GM21825 (cell line): ENCODE measurements around the gene EMID1.

Source experiments
- ATAC-seq: cut with Tn5 transposase; IDR thresholded peaks from one replicate; pipeline ENCODE4 v1.9.1; 2021; ENCODE audit warnings: mild to moderate bottlenecking, moderate library complexity; ENCODE audit not compliant: unreplicated experiment

Gene EMID1

DNA sequence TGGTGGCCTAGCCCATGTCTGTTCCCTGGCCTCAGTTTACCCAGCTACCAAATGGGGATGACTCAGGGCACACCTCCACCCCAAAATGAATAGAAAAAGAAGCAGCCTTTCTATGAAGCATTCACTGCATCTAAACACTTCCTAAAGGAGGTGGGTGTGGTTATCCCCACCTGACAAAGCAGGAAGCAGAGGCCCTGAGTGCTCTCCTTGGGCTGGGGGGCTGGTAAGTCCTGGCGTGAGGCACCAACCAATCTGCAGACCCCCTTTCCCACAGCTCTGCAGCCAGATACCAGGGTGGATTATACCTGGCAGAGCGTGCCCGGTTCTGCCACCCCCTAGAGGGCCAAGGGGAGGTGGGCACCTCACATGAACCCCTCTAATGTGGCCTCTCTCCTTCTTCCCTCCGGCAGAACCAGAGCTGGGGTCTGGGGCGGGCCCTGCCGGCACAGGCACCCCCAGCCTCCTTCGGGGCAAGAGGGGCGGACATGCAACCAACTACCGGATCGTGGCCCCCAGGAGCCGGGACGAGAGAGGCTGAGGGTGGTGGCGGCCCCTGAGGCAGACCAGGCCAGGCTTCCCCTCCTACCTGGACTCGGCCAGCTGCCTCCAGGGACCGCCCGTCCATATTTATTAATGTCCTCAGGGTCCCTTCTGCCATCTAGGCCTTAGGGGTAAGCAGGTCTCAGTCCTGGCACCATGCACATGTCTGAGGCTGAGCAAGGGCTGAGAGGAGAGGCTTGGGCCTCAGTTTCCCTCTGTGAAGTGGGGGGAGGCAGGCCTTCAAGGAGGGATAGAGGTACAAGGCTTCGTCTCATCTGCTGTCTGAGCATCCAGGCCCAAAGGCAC lies 52.9 kb downstream of the EMID1 start:
- ATAC-seq = no peak

DNA sequence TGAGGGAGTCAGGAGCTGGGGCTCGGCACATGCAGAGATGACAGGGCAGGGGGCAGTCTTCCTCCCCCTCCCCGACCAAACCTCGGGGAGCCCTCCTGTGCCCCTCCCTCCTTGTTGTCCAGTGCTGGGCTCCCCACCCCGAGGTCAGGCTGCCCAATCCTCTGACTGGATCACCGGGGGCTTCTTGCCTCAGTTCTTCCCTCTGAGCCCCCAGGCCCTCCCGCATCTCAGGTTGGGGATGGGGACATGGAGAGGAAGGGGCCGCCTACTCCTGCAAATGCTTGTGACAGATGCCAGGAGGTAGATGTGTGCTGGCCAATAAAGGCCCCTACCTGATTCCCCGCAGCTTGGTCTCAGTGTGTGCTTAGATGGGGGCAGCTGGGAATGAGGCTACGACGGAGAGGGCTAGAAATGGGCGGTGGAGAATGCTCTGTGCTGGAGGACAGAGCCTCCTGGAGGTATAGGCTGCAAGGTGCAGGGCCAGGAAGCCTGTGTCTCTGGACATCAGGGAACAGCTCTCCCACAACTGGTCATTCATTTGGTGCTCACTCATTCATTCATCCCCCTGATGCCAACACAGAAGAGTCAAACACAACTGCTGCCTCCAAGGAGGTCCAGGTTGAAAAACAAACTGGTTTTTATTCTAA lies 53.7 kb downstream of the EMID1 start:
- no peak for ATAC-seq

DNA sequence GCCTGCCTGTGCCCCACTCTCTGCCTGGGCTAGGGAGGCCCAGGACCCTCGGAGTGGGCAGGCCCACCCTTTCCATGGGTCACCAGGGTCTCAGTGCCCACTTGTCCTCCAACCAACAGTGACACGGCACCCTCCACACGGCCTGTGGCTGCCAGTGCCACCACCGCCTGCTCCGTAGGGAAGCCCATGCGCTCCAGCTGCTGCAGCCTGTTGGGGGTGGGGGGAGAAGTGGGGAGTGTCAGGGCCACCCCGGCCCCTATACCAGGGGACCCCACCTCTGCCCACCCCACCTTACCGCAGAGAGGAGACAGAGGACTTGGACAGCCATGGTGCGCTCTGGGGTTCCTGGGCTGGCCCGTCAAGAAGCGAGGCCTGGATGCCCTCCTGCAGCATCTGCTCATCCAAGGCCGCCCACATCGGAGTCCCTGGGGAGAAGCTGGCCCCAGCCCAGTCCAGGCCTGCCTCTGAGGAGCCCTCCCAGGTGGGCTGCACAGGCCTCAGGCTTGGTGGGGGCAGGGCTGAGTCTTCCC lies 54.4 kb downstream of the EMID1 start:
- no peak for ATAC-seq

DNA sequence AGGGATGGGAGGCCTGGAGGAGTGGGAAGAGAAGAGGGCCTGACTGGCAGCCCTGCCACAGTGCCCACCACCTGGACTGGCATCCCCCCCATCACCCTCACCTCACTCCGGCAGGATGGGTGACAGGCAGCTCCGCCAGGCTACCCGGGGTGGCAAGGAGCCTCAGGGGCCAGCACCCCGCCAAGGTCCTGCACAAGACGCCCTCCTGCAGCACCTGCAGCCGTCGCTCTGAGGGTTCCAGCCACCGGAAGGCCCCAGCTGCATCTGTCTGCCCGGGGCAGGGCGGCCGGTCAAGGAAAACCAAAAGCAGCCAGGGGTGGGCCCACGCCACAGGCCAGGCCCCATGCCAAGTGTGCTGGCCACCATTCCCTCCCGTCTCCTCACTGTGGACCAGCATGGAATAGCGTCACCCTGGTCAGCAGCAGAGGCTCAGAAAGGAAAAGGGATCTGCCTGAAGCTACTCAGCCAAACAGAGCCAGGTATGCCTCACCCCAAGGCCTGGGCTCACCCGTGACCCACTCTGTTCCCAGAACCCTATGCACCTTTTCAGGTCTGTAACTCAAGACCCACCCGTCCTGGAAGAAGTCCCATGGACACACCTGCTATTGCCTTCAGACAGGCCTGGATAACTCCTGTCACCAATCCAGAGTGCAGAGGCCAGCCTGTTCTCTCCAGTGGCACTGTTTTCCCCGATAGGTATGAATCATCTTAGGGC lies 55.1 kb downstream of the EMID1 start:
- ATAC-seq = no peak

DNA sequence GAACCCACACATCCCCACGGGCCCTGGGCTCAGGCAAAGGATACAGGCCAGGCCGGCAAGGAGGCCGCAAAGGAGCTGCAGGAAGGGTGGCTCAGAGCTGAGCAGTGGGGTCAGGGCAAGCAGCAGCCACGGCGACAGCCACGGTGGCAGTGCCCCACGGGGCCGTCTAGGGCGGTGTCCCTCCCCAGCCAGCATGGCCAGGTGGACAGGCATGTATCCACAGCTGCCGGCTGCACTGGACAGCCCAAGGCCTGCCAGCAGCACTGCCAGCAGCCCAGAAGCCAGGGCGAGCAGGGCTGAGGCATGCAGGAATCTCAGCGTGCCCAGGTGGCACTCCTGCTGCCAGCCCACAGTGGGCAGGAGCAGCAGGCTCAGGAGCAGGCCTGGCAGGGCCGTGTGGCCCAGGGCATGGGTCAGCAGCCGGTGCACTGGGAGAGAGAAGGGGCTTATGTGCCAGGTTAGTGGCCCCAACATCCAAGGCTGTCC lies 58.1 kb downstream of the EMID1 start:
- no peak for ATAC-seq

DNA sequence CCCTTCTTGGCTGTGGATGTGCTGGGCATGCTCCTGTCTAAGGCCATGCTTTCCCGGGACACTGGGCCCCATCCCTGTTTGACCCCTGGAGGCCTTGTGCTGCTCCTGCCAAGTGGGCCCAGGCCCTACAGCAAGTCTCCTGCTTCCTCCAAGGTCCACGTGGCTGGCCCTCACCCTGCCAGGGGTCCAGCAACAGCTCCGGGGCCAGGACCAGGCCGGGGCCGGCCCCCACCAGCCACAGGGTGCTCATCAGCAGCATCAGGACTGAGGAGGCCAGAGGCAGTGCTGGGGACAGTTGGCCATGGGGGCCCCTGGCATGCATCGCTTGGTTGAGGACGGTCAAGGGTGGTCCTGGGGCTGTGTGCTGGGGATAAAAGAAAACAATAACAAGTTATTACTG lies 59.6 kb downstream of the EMID1 start:
- no peak for ATAC-seq

DNA sequence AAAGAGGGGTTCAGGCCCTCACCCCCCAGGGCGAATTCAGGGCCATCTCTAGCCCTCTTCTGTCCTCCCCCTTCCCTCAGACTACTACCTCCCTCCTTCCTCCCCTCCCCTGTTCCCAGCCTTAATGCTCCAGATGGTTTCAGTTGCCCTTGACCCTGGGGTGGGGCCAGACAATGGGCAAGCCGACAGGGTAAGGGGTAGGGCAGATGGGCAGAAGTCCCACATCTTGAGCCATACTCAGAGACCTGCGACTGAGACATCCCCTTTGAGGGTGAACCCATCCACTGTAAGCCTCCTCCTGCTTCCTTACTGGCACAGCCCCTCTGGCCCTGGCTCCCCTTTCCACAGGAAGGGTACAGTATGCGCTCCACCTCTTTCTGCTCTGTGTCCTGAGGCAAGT lies 60.2 kb downstream of the EMID1 start:
- no peak for ATAC-seq

DNA sequence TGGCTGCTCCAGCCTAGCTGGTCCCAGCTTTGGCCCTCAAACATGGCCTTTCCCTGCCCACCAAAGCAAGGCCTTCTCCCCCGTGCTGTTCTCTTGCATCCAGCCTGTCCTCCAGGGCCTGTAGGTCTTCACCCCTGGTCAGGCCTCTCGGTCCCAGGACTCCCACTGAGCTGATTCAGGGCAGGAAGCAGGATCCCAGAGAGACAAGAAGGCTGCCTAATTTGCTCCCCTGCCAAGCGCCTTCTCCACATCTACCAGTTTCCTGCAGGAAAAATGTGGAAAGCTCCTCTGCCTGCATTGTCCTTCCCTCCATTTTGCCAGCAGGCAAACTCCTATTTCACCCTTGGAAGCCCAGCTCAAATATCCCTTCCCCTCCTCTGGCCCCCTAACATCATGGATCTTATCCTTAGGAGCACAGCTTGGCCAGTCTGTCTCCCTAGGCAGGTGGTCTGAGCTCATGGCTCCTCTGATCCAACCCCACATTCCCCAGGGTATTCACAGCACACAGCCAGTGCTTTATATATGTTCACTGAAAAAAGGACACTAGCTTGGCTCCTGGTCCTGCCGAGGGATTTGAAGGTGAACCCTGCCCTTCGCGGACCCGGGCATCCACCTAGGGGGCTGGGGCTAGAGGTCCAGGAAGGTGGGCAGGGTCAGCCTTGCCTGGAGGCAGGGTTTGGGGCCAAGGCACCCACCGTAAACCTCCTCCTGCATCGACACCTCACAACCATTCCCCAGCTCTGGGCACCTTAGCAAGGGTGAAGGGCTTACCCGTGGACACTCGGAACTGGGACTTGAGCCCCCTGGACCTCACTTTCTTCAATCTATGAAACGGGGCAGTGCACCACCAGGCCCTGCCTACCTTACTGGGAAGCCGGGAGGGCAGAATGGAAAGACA lies 61.1 kb downstream of the EMID1 start:
- no peak for ATAC-seq

DNA sequence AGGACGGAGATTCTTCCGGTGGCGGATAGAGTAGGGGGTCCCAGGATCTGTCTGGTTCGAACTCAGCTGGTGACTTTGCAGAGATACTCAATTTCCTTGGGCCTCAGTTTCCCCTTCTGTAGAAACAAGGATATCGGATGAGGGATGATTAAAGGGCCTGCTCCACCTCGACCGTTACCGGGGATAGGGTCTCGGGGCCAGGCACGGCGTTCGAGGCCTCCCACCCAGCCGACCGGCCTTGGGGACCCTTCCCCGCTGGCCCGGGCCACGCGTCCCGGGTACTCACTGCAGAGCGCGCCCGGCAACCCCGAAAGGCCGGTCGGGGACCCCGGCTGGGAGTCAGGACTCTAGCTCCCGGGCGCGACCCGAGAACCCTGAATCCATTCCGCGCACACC lies 61.8 kb downstream of the EMID1 start:
- ATAC-seq = no peak

DNA sequence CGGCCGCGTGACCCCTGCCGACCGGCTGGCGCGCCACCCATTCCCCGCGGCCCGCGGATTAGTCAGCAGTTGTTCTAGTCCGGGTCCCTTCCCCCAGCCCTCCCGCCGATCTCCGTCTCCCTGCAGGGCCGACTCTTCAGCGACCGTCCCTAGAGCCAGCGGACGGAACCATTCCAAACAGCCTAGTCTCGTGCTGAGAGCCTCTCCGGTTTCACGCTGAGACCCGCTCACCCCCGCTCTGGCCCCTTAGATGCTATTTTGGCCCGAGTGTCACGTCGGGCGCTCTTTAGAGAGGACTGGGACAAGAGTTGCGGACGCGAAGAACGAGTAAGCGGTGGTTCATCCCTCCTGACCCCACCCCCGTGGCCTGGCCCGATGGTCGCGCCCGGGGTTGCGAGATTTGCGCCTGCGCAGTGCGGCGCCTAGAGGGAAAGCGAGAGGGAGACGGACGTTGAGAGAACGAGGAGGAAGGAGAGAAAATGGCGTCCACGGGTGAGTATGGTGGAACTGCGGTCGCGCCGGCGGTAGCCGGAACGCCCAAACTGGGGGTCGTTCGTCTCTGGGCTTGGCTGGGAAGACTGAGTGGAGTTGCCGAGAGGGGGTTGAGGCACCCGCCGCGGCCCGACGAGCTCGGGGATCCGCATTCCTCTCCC lies 62.3 kb downstream of the EMID1 start, which contains the start of the genes EWSR1 and RHBDD3:
Gene EWSR1 (plus strand): TSS at position 411 of the 653 bp plus-strand sequence. CDS start 69 bp downstream, at position 480.
Gene RHBDD3 (minus strand): TSS at position 124 of the 653 bp plus-strand sequence. CDS start 2,355 bp downstream, outside the sequence.
- ATAC-seq = peak; percentile 59

DNA sequence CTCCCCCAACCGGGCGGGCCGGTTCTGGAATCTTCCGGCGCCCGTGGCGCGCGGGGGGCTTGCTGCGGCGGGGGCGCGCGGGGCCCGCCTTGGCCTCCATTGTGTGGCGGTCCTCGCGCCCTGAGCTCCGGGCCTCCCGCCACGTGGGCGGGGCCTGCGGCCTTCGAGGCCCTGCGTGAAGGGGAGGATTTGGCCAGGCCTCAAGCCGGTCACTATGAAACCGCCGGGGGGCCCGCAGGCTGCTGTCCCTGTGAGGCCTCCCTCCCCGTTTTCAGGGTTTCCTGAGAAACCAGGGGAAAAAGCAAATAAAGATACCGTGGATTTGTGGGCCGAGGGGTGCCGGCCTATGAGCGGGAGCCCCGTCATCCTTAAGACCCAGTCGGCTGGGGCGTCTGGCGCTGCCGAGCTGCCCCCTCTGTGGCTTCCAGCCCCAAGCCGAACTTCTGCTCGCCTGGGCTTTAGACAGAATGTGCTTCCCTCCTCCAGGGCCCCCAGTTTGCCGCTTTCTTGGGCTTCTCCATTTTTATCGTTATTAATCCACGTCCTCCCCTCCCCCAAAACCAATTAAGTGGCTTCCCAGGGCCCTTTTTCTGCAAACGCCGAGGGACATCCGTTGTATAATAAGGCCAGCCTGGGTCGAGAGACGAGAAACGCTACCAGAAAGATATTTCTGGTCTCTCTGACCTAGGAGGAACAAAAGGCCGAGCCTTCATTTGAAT lies 63.0 kb downstream of the EMID1 start:
- ATAC-seq = peak; percentile 20

DNA sequence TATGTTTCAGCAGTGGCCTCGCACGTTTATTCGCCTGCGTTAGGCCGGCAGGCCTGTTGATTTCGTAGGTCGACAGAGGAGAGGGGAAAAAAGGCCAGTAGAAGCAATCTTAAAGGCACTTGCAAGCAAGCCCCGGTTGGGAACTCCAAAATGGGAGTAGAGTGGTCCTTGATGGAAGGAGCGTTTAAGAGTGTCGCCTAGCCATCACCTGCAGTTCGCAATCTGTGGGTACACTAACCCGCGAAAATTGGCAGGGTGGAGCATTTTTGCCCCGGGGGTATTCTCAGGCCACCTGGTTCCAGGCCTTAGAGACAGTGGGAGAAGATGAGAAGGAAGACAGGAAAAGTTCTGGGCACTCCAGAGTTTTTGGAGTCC lies 63.5 kb downstream of the EMID1 start:
- ATAC-seq = no peak

DNA sequence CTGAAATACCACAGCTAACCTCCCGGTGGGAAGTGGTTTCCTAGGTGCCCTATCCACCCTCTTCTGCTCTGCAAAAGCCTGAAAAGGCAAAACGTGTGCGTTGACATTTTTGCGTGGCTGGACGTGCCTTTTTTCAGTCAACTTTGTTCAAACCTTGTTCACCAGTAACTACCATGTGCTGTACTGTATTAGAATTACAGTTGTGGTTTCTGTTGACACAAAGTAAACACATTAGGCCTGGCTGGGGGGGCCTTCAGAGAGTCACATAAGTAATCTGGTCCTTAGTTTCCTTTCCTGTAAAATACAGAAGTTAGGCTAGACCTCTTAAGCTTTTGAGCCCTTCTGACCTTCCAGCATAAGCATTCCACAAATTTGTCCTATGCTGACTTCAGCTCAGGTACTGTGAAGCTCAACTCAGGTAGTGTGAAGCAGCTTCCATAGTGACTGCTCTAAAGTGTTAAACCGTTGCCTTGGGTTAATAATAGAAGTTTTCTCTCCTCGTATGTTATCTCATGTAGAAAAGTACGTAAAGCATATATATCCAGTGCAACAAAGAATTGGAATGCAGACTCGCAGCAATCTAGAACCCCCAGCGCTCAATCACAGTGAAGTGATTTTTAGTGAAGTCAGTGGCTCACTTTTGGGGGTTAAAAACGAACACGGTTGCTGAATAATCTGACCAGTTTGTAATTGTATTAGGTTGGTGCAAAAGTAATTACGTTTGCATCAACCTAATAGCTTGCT lies 64.2 kb downstream of the EMID1 start:
- ATAC-seq = no peak

DNA sequence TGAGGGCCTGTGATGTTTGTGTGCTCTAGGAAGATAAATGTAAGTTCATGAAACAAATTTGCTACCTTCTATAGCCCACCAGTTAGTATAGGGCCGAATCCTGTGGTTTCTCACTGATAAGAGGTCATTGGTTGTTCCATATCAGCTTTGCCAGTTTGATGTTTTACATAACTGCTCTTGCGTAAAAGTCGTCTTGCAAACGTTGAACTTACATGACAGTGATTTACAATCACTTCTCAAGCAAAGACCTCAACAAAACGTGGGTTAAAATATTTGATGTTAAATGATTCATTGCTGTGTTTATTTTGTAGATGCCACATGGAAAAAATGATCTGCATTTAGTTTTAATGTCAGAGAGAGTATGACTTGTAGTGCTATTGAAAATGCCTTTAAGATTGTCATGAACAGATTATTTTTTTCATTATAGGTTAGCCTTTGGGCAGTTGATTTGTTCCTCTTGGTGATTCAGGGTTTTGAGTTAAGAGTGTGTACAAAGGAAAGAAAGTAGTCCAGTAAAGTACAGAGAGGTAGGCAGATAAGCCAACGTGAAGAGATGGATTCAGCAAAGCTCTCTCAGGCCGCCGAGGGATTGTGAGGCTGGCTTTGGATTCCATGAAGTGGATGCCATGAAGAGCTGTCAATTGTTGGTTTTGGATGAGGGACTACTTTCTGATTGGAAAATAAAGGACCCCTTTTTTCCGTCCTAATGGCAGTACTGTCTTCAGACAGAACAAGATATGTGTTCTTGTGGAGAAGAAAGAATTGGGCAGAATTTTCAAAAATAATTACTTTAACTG lies 65.0 kb downstream of the EMID1 start:
- ATAC-seq = no peak

DNA sequence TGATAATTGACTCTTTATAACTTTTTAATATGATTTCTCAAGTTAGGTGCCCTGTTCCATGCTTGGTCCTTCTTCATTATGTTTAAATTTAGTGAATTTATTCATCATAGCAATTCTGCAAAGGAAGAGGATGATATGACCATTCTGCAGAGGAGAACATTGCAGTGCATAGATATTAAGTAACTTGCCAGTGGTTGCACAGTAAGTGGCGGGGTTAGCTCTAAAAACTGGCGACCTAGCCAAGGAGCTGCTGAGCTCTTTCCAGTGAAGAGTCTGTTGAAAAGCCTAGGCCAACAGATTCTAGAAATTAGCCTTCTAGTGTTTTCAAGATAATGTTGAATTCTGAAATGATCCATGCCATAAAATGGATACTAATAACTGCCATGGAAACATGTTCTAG lies 66.9 kb downstream of the EMID1 start:
- ATAC-seq = no peak

DNA sequence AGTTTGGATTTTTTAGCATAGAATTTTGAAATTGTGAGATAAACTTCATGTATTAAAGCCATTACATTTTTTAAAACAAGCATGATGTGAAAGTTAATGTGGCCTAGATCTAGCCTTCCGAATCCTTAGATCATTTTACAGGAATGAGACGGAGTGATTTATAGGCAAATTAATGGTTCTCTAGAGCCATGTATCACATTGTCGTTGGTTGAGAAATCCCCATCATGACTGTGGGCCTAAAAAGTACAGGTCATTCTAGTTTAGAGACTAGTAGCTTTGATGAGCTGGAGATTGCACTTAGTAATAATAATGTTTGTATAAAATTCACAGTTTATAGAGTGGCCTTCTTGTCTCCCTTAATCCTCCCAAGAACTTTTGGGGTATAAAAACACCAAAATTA lies 69.5 kb downstream of the EMID1 start:
- no peak for ATAC-seq

DNA sequence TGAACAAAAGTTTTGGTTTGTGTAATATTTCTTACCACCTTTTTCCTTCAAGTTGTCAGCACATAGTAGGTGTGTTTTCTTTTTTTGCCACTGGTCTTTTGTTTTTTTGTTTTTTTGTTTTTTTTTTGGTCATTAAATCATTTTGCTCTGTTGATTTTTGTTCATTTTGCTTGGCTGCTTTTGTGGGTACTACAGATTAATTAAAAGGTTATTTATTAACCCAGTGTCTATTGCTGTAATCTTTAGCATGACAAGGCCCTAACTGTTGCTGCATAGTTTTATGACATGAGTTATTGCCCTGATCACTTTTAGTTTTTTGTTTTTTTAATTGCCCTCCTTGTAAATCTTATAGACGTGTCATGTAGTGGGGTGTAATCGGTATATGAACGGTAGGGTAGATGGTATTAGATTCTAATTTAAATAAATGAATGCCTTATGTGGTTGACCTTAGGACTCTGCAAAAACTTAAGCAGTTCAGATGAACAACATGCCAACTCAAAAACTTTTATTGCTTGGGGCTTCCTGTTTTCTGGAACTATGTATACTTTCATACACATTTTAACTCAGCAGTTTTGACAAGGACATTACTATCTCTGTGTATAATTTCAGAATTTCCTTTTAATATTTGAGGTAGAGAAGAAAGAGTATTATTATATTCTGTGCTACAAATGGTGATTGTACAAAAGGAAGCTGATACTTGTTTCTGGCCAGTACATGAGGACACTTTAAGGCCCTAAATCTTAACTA lies 70.3 kb downstream of the EMID1 start:
- ATAC-seq = no peak
